Stimulated activated CD4-positive, alpha-beta T cell treated with anti-CD3 and anti-CD28 coated beads, Interleukin-4, amount 100 ng/mL, for 4 hours (primary cell): ENCODE results near the gene LRRC43.

ENCODE experiments used
- DNase-seq, 2 experiments: peaks; one replicate each; pipeline ENCODE4 v3.0.0-alpha.2; 2020

Gene LRRC43

GRCh38 chr12:122182887-122183587 is at the start of gene LRRC43:
TSS of gene LRRC43 (plus strand) at chr12:122183123. CDS start at chr12:122183145, 22 bp downstream.
- no peak for DNase-seq

DNA sequence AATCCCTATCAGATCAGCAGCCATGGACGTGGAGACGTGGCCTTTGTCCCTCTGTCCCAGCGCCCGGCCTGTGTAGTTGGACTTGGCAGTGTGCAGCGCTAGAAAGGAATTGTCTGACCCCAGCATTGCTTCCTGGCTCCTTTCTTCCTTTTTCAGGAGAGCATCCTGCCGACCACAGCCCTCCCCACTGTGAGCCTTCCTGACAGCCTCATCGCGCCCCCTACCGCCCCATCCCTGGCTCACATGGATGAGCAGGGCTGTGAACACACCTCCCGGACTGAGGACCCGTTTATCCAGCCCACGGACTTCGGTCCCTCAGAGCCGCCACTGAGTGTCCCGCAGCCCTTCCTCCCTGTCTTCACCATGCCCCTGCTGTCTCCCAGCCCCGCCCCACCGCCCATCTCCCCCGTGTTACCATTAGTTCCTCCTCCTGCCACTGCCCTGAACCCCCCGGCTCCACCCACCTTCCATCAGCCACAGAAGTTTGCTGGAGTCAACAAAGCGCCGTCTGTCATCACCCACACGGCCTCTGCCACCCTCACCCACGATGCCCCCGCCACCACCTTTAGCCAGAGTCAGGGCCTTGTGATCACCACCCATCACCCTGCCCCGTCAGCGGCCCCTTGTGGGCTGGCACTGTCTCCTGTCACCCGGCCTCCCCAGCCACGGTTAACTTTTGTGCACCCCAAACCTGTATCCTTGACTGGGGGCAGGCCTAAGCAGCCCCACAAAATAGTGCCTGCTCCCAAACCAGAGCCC is 49.6 kb upstream of the LRRC43 start:
- no peak for DNase-seq

GRCh38 chr12:122135437-122136031 is 47.4 kb upstream of the LRRC43 start:
- no peak for DNase-seq

GRCh38 chr12:122137229-122137628 is 45.7 kb upstream of the LRRC43 start:
- no peak for DNase-seq

- no peak for DNase-seq
Measured at GRCh38 chr12:122137681-122138080, 45.2 kb upstream of the LRRC43 start.

- DNase-seq = no peak
Measured at GRCh38 chr12:122138181-122138580, 44.7 kb upstream of the LRRC43 start.

DNA sequence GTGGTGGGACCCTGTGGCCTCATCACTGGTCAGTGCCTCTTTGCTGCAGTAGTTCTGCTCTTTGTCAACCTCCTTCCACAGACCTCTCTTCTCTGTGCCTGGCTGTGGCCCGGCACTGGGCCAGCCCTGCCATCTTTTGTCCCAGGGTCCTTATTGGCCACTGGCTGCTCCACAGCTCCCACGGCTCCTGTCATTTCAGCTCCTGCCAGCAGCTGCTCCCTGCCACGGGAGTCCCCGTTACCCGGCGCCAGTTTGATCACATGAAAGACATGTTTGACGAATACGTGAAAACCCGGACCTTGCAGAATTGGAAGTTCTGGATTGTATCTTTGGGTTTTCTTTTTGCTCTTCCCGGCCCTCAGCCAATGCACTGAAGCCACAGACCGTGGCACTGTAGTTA is 44.3 kb upstream of the LRRC43 start:
- DNase-seq = no peak

DNA sequence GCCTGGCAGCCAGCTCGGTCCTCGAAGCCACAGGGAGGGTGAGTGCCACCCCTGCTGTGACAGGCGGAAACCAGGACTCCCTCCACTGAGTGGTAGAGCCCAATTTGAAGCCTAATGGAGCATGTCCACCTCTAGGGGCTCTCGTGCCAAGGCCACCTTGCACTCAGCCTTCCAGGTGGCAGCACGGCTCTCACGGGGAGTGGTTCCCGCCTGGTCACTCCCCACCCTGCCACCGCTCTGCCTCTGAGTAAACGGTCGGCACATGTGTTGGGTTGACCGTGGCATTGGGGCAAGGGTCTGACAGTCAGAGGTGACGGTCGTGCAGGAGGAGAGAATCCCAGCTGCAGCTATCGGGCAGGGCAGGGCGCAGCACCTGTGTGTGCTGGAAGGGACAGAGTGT is 43.7 kb upstream of the LRRC43 start:
- DNase-seq = no peak

GRCh38 chr12:122139941-122140340 is 43.0 kb upstream of the LRRC43 start:
- DNase-seq = no peak

- no peak for DNase-seq
Measured at GRCh38 chr12:122140467-122141257, 42.3 kb upstream of the LRRC43 start.

DNA sequence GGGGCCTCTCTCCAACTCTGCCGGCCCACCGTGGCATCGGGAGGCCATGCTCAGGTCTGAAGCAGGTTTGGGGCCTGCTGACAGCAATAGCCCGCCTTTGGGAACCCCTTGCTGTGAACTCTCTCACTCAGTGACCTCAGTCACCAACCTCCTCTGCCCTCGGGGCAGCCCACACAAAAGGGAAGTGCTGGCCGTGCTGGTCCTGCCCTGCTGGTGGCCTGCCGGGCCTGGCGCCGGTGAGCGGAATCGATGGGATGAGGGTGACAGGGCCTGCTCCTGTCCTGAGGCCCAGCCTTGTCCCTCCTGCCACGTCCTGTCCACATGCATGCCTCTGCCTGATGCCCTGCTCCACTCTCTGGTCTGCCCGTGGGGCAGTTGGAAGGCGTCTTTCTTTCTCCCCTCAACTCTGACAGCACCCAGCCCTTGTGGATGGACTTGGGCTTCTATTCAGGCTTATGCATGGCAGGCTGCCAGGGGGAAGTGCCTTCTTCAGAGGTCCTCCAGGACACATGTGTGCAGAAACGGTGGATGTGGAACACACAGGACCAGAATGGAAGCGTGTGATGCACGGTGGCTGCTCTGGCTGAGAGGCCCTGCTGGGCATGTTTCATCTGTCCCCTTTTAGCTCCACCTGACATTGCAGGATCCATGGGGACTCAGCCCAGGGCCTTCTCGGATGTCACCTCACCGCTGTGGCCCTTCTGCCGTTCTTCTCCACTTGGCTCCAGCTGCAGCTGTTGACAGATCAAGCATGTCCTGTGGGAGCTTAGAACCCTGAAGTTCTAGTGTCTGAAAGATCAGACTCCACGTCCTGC is 40.8 kb upstream of the LRRC43 start:
- no peak for DNase-seq

DNA sequence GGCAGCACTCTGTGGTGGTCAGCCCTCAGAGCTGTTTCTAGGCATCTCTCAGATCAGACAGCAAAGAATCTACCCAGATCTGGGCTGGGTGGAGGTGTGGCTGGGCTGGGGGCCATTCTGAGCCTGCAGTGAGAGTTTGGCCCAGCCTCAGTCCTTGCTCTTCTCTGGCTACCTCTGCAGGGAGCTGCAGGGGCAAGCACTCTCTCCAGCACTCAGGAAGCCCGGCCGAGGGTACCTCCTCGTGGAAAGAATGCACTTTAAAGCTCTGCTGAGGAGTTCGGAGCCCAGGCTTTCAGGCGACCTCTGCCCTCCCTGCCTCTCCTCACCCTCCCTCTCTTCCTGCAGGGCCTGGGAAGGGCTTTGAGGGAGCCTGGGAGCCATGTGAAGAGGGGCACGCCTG is 40.1 kb upstream of the LRRC43 start:
- no peak for DNase-seq

- DNase-seq = no peak
Measured at GRCh38 chr12:122144885-122145284, 38.0 kb upstream of the LRRC43 start.

DNA sequence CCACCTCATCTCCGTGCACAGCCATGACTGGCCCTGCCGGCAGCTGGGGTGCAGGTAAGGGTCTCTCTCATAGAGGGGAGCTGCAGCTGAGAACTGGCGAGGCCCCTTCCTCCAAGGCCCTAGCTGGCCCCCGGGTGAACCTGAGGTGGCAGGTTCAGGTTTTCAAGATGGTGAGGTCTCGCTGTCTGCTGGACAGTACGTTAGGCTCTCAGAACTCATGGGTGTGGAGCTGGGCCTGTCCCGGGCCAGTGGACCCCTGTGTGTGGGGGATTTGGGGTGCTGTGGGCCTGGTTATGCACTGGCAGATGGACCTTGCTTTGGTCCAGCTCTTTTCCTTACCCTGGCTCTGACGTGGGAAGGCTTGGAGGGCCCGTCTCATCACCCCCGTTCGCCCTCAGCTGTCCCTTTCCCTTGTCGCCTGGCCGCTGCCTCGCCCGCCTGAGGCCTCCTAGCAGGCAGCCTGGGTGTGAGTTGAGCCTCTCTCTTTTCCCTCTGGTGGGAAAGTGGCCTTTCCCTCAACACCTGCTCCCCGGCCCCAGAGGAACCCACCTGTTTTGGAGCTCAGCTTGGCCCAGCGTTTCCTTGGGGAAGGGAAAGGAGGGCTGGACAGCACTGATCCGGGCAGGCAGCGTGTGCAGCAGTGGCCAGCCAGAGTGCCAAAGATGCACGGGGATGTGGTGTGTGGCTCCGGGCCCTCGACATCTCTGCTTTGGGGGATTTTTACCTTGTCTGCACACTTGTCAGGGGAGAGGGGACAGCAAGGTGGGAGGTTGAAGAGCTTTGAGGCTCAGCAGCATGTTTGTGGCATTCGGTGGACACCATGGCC is 37.2 kb upstream of the LRRC43 start:
- no peak for DNase-seq

DNA sequence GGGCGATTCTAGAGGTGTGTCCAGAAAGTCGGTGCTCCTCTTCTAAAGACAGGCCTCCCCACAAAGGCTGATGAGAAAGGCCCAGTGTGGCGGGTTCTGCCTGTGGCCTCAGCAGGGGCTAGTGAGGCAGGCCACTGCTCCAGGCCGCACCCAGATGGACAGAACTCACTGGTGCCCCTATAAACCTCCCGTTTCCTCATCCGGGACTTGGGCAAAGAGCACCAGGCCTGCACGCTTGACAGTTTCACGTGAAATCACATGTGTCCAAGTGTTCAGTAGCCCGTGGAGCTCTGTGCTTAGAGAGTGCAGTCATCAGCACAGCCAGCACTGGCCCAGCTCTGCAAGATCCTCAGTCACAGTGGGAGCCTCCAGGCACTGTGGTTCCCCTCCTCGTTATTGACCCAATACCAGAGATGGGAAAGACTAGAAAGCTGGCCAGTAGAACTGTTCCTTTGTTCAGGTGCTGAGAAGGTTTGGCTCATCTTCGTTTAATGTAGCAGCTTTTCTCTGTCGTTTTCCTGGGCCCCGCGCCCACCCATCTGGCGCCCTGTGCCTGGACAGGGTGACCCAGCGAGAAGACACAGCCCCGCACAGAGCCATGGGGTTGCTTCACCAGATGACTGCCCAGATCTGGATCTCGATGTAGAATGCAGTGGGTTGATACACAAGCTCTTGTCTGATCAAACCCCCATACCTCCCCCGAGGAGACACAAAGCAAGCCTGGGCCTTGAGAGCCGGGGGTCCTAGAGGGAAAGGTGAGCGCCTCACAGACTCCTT is 35.2 kb upstream of the LRRC43 start:
- no peak for DNase-seq

GRCh38 chr12:122148657-122149056 is 34.3 kb upstream of the LRRC43 start:
- DNase-seq = no peak

DNA sequence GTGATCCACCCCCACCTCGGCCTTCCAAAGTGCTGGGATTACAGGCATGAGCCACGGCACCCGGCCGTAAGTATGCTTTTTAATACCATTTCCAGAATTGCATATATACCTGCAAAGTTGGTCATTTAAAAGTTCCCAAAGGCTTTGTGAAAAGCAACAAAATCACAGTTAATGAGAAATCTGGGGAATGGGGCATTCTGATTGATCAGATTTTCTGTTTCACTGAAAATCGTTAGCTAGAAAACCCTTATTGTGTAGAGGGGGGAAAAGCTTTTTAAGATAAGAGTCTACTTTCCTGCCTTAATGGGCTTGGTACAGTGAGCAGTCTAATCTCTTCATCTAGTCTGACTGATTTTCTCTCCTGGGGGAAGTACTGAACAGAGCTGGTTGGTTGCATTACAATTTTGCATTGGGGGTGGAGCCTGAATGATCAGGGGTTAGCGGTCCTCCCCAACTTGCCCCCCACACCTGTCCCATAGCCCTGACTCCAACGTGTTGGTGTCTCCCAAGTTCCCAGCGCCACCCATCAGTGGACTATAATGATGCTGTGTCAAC is 32.7 kb upstream of the LRRC43 start:
- DNase-seq = no peak

- DNase-seq = no peak
Measured at GRCh38 chr12:122152754-122153153, 30.2 kb upstream of the LRRC43 start.

DNA sequence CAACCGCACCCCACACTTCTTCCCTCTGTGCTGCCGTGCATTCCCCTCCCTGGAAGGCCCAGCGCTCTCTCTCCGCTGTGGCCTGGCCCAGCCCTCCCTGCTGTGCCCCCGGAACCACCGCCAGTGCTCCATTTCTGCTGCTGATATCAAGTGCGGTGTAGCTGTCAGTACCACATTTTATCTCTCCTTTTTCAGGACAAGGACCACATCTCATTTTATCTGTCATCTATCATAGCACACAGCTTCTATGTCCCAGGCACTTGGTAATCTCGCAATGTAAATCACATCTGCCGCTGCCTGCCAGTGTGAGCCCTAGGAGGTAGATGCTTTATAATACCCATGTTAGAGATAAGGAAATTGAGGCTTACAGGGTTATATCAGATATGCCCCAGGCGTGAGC is 27.2 kb upstream of the LRRC43 start:
- no peak for DNase-seq

- DNase-seq = no peak
Measured at GRCh38 chr12:122158700-122159285, 24.1 kb upstream of the LRRC43 start.
